Glutamatergic neuron (in vitro differentiated cells): ENCODE results near the gene TSHR. TPM values are rescaled to one million over a fixed set of nuclear protein-coding genes. Genes with fewer than 3 reads are reported as not detected.

Source experiments
- DNase-seq: peaks from one replicate; pipeline ENCODE4 v3.0.0; 2022
- H3K27ac Mint-ChIP-seq: one replicate; pipeline ENCODE4 v1.8.0; 2020; ENCODE audit warnings: mild to moderate bottlenecking, mixed read lengths, inconsistent platforms; ENCODE audit not compliant: unreplicated experiment
- H3K27me3 Mint-ChIP-seq: one replicate; pipeline ENCODE4 v1.8.0; 2020; ENCODE audit warnings: mild to moderate bottlenecking, moderate library complexity, mixed read lengths, inconsistent platforms; ENCODE audit not compliant: unreplicated experiment
- H3K36me3 Mint-ChIP-seq: one replicate; pipeline ENCODE4 v1.8.0; 2020; ENCODE audit warnings: mild to moderate bottlenecking, mixed read lengths, inconsistent platforms; ENCODE audit not compliant: unreplicated experiment
- H3K4me1 Mint-ChIP-seq: one replicate; pipeline ENCODE4 v1.8.0; 2020; ENCODE audit warnings: mild to moderate bottlenecking, low read depth, mixed read lengths, inconsistent platforms; ENCODE audit not compliant: unreplicated experiment
- H3K4me3 Mint-ChIP-seq: one replicate; pipeline ENCODE4 v1.8.0; 2020; ENCODE audit warnings: mild to moderate bottlenecking, mixed read lengths, inconsistent platforms; ENCODE audit not compliant: unreplicated experiment
- H3K9me3 Mint-ChIP-seq: one replicate; pipeline ENCODE4 v1.8.0; 2020; ENCODE audit warnings: mild to moderate bottlenecking, moderate library complexity, mixed read lengths, inconsistent platforms; ENCODE audit not compliant: unreplicated experiment
- CTCF ChIP-seq: fragments of 200-600 bp; sonication (generic); IDR thresholded peaks from one replicate; pipeline ENCODE4 v1.5.0; 2021; ENCODE audit not compliant: partially characterized antibody, unreplicated experiment
- total RNA-seq: library from RNA; stranded (reverse); fragmentation: NEBNext Ultra II Directional; extraction: Animal tissue kit (Norgen Biotek cat#: 25700); gene quantifications from one replicate; pipeline ENCODE4 v1.2.1, GENCODE V29; 2021; ENCODE audit not compliant: unreplicated experiment

Gene TSHR
- total RNA-seq, 1 donor from 2014 or later: 0.74 TPM

- peaks cover 3% of the 10 kb centered on the region for H3K9me3 Mint-ChIP-seq
These were observed 681 bp downstream of the TSHR start for GRCh38 chr14:80956102-80956501.

DNA sequence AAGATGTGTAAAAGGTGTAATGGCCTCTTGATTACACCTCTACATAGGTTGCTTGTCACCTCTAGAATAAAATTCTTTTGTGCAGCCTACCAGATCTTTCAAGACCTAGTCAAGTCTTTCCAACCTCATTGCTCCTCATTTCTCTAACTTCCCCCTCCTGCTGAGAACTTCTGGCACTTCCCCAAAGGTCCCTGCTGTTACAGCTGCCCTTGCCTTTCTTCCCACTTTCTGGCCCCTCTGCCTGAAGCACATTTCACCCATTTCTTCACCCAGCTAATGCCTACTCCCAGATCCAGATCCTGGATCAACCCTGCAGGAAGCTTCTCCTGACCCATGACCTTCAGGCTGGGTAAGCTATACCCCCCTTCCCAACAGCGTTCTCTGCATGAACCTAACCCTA lies 1.5 kb downstream of the TSHR start:
- Mint-ChIP-seq H3K9me3 (peaks cover 3% of the 10 kb centered on the region), H3K4me3 (no peak overlapping the region), H3K36me3 (no peaks in the 10 kb centered on the region), H3K4me1 (peaks cover 14% of the 10 kb centered on the region), H3K27me3 (no peaks in the 10 kb centered on the region), H3K27ac (peak overlapping the region; percentile 23)
- TF ChIP-seq CTCF: no peak
- no peak for DNase-seq

More at GRCh38 chr14:80956102-80956501, 681 bp downstream of the TSHR start:
- H3K4me3 Mint-ChIP-seq: peak overlapping the region; percentile 60
- DNase-seq: no peak
- TF ChIP-seq CTCF: no peak
- no peaks in the 10 kb centered on the region for H3K27me3 Mint-ChIP-seq
- no peaks in the 10 kb centered on the region for H3K36me3 Mint-ChIP-seq
- no peak overlapping the region for H3K27ac Mint-ChIP-seq
- H3K4me1 Mint-ChIP-seq: peaks cover 14% of the 10 kb centered on the region

DNA sequence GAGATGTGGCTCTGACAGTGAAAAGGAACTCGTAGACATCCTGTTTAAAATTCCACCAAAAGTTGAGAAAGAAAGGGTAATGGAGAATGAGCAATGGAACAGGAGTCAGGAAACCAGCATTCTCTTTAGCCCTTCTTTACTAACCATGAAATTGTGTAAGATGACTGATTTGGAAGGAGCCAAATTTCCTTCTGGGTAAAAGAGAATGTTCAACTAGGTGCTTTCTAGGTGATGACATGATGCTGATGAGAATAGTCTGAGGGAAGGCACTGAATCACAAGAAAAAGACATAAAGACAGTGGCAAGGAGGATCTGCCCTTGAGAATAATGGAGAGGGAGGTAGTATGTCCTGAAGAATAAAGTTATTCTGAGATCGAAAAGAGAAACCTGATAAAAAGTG lies 2.2 kb downstream of the TSHR start:
- H3K27ac Mint-ChIP-seq: no peak overlapping the region
- no peak for TF ChIP-seq CTCF
- H3K36me3 Mint-ChIP-seq: no peaks in the 10 kb centered on the region
- H3K27me3 Mint-ChIP-seq: no peaks in the 10 kb centered on the region
- H3K9me3 Mint-ChIP-seq: peaks cover 3% of the 10 kb centered on the region
- DNase-seq: no peak
- peaks cover 14% of the 10 kb centered on the region for H3K4me1 Mint-ChIP-seq
- no peak overlapping the region for H3K4me3 Mint-ChIP-seq

- Mint-ChIP-seq H3K4me3 (no peak overlapping the region), H3K27ac (no peak overlapping the region), H3K9me3 (peaks cover 3% of the 10 kb centered on the region), H3K4me1 (peaks cover 14% of the 10 kb centered on the region), H3K27me3 (no peaks in the 10 kb centered on the region), H3K36me3 (no peaks in the 10 kb centered on the region)
- no peak for TF ChIP-seq CTCF
- DNase-seq: no peak
These were observed 2.8 kb downstream of the TSHR start for GRCh38 chr14:80958226-80958625.

- Mint-ChIP-seq H3K36me3 (no peaks in the 10 kb centered on the region), H3K4me1 (peaks cover 14% of the 10 kb centered on the region), H3K9me3 (peaks cover 3% of the 10 kb centered on the region), H3K4me3 (no peak overlapping the region), H3K27me3 (no peaks in the 10 kb centered on the region), H3K27ac (no peak overlapping the region)
- TF ChIP-seq CTCF: no peak
- DNase-seq: no peak
These were observed 3.5 kb downstream of the TSHR start for GRCh38 chr14:80958939-80959338.
